Measurements from ENCODE around the gene NFASC.

NFASC gene

GRCh38 chr1:204929487-204930154 lies 59.0 kb downstream of the NFASC start:
- no peak for FAIRE-seq

- no peak for FAIRE-seq
Measured at GRCh38 chr1:204930155-204930523, 59.5 kb downstream of the NFASC start.

- FAIRE-seq: no peak
Measured at GRCh38 chr1:204931313-204931712, 60.7 kb downstream of the NFASC start.

- FAIRE-seq: no peak
Measured at GRCh38 chr1:204931768-204932572, 61.3 kb downstream of the NFASC start.

GRCh38 chr1:204932573-204932909 lies 61.9 kb downstream of the NFASC start:
- FAIRE-seq: no peak

- no peak for FAIRE-seq
Measured at GRCh38 chr1:204935155-204935554, 64.5 kb downstream of the NFASC start.

GRCh38 chr1:204936765-204937164 lies 66.1 kb downstream of the NFASC start:
- no peak for FAIRE-seq

GRCh38 chr1:204937901-204938300 lies 67.2 kb downstream of the NFASC start:
- no peak for FAIRE-seq

- FAIRE-seq: no peak
Measured at GRCh38 chr1:204940591-204940990, 69.9 kb downstream of the NFASC start.

GRCh38 chr1:204941421-204942338 lies 71.0 kb downstream of the NFASC start:
- peak; percentile 3 for FAIRE-seq

- FAIRE-seq: no peak
Measured at GRCh38 chr1:204943495-204943894, 72.8 kb downstream of the NFASC start.

GRCh38 chr1:204944662-204945061 lies 74.0 kb downstream of the NFASC start:
- no peak for FAIRE-seq

GRCh38 chr1:204945565-204945977 lies 74.9 kb downstream of the NFASC start:
- FAIRE-seq: no peak

GRCh38 chr1:204946640-204947039 lies 76.0 kb downstream of the NFASC start:
- no peak for FAIRE-seq

- FAIRE-seq: no peak
Measured at GRCh38 chr1:204947338-204947737, 76.7 kb downstream of the NFASC start.

GRCh38 chr1:204947747-204948146 lies 77.1 kb downstream of the NFASC start:
- FAIRE-seq: no peak

- FAIRE-seq: no peak
Measured at GRCh38 chr1:204950353-204951001, 79.8 kb downstream of the NFASC start.

- FAIRE-seq: no peak
Measured at GRCh38 chr1:204958317-204959307, 88.0 kb downstream of the NFASC start.

GRCh38 chr1:204959374-204959773 lies 88.7 kb downstream of the NFASC start:
- no peak for FAIRE-seq

- no peak for FAIRE-seq
Measured at GRCh38 chr1:204959836-204960235, 89.2 kb downstream of the NFASC start.

GRCh38 chr1:204960306-204961125 lies 89.9 kb downstream of the NFASC start:
- FAIRE-seq: no peak

Data from A204.1 (cell line).